Neural cell (in vitro differentiated cells): ENCODE measurements around the gene CRLF1. TPM values are rescaled to one million over a fixed set of nuclear protein-coding genes. Genes with fewer than 3 reads are reported as not detected.
A peak's percentile ranks its signal among the peaks of the same experiment; 100 is the strongest.

Experiments used
- H2AFZ ChIP-seq: fragments of 200-600, 300-800 bp; sonication (generic), shearing (Covaris generic); 2 replicates; pipeline ENCODE4 v1.6.0; 2014; ENCODE audit warnings: low read depth, mild to moderate bottlenecking, antibody characterized with exemption, low read length, moderate library complexity
- H3F3A ChIP-seq: fragments of 200-600 bp; shearing (Covaris generic); 2 replicates; pipeline ENCODE4 v1.6.1; 2016; ENCODE audit warnings: mild to moderate bottlenecking, moderate library complexity, mixed read lengths, antibody characterized with exemption, low read length; ENCODE audit not compliant: insufficient read depth, poor library complexity, severe bottlenecking
- H3K27ac ChIP-seq: fragments of 200-600, 300-800 bp; sonication (generic), shearing (Covaris generic); 2 replicates; pipeline ENCODE4 v1.5.1; 2014; ENCODE audit warnings: mild to moderate bottlenecking, low read length, moderate library complexity
- H3K27me3 ChIP-seq: fragments of 300-800, 200-600 bp; sonication (generic), shearing (Covaris generic); 2 replicates; pipeline ENCODE4 v1.6.0; 2014; ENCODE audit warnings: mild to moderate bottlenecking, low read depth, low read length, moderate library complexity; ENCODE audit not compliant: insufficient read depth
- H3K36me3 ChIP-seq: fragments of 300-800, 200-600 bp; sonication (generic), shearing (Covaris generic); 2 replicates; pipeline ENCODE4 v1.5.1; 2014; ENCODE audit warnings: mild to moderate bottlenecking, antibody characterized with exemption, low read length, moderate library complexity; ENCODE audit not compliant: insufficient read depth
- H3K4me2 ChIP-seq: fragments of 300-800, 200-600 bp; sonication (generic), shearing (Covaris generic); 2 replicates; pipeline ENCODE4 v1.6.0; 2014; ENCODE audit warnings: mild to moderate bottlenecking, low read length
- H3K4me3 ChIP-seq: fragments of 300-800, 200-600 bp; sonication (generic), shearing (Covaris generic); 2 replicates; pipeline ENCODE4 v1.5.1; 2014; ENCODE audit warnings: mild to moderate bottlenecking, low read length, moderate library complexity
- H3K79me2 ChIP-seq: fragments of 200-600 bp; shearing (Covaris generic); replicated peaks from 2 replicates; pipeline ENCODE4 v1.6.0; 2014; ENCODE audit warnings: mild to moderate bottlenecking, low read length, moderate library complexity; ENCODE audit not compliant: insufficient read depth
- H3K9ac ChIP-seq: fragments of 300-800, 200-600 bp; sonication (generic), shearing (Covaris generic); 2 replicates; pipeline ENCODE4 v1.6.1; 2016; ENCODE audit warnings: mild to moderate bottlenecking, low read length, mixed read lengths
- H3K9me2 ChIP-seq: fragments of 200-600 bp; shearing (Covaris generic); 2 replicates; pipeline ENCODE4 v1.6.1; 2016; ENCODE audit warnings: mild to moderate bottlenecking, low read length, mixed read lengths; ENCODE audit not compliant: insufficient read depth
- H3K9me3 ChIP-seq: fragments of 200-600, 300-800 bp; sonication (generic), shearing (Covaris generic); 2 replicates; pipeline ENCODE4 v1.6.1; 2016; ENCODE audit warnings: mild to moderate bottlenecking, mixed run types, low read length, moderate library complexity, mixed read lengths
- H4K20me1 ChIP-seq: fragments of 200-600 bp; shearing (Covaris generic); 2 replicates; pipeline ENCODE4 v1.6.1; 2016; ENCODE audit warnings: mild to moderate bottlenecking, mixed run types; ENCODE audit not compliant: insufficient read depth
- CTCF ChIP-seq: fragments of 450-650 bp; IDR thresholded peaks from 2 replicates; pipeline ENCODE4 v1.5.1; 2014; ENCODE audit warnings: antibody characterized with exemption, mild to moderate bottlenecking, moderate library complexity; ENCODE audit not compliant: poor library complexity, severe bottlenecking
- EP300 ChIP-seq: fragments of 450-650 bp; conservative IDR thresholded peaks from 2 replicates; pipeline ENCODE4 v1.6.1; 2014; ENCODE audit warnings: antibody characterized with exemption, mild to moderate bottlenecking, moderate library complexity; ENCODE audit not compliant: poor library complexity, severe bottlenecking
- EZH2 ChIP-seq: fragments of 200-600, 300-800 bp; shearing (Covaris generic), sonication (generic); IDR thresholded peaks from 2 replicates; pipeline ENCODE4 v1.6.1; 2014; ENCODE audit warnings: antibody characterized with exemption, low read length, borderline replicate concordance, mild to moderate bottlenecking; ENCODE audit not compliant: insufficient read depth, poor library complexity, severe bottlenecking
- MXI1 ChIP-seq: fragments of 450-650 bp; conservative IDR thresholded peaks from 2 replicates; pipeline ENCODE4 v1.6.1; 2014; ENCODE audit warnings: antibody characterized with exemption, mild to moderate bottlenecking; ENCODE audit not compliant: poor library complexity, severe bottlenecking
- POLR2AphosphoS5 ChIP-seq: IDR thresholded peaks from 2 replicates; pipeline ENCODE4 v1.6.1; 2012
- RAD21 ChIP-seq: fragments of 450-650 bp; conservative IDR thresholded peaks from 2 replicates; pipeline ENCODE4 v1.6.1; 2014; ENCODE audit warnings: antibody characterized with exemption, mild to moderate bottlenecking, moderate library complexity
- SMC3 ChIP-seq: fragments of 450-650 bp; conservative IDR thresholded peaks from 2 replicates; pipeline ENCODE4 v1.6.1; 2014; ENCODE audit warnings: antibody characterized with exemption, mild to moderate bottlenecking, moderate library complexity; ENCODE audit not compliant: poor library complexity
- TAF1 ChIP-seq: IDR thresholded peaks from 2 replicates; pipeline ENCODE4 v1.6.1; 2012; ENCODE audit warnings: low read depth
- polyA plus RNA-seq: library from polyadenylated mRNA; depleted of rRNA; stranded (reverse); fragments of >200 nt; gene quantifications from 2 replicates; pipeline ENCODE4 v1.2.3, GENCODE V29; 2014
- TF ChIP-seq, protein P1 (sequence below): IDR thresholded peaks from 2 replicates; pipeline ENCODE4 v1.6.1; 2012; ENCODE audit warnings: borderline replicate concordance

CRLF1 gene
- polyA plus RNA-seq, 1 donor from 2014 or later = 14.2 TPM

DNA sequence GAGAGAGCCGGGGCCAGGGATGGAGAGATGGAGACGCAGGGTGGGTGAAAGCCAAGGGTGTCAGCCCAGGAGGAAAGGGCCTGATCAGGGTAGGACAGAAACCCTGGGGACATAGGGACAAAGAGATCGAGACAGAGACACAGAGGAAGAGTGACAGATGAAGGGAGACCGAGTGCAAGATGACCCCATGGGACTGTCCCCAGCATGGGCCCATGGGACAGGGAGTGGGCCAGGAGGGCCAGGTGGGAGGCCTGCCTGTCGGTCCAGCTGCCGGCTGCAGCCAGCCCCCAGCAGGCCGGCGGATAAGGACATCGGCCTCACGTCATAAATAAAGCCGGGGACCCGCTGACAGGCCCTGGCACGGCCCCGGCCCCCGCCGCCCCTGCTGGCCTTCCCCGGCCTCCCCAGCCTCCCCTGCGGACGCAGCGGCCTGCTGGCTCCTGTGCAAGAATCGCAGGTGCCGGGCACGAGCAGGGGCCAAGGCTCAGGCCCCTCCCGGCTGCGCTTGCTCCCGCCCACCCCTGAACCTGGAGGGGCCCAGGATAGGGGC is 11.7 kb downstream of the CRLF1 start:
- H3K9me3 ChIP-seq = no peaks in the 10 kb centered on the region
- no peaks in the 10 kb centered on the region for H3K27me3 ChIP-seq
- no peaks in the 10 kb centered on the region for H3K9me2 ChIP-seq
- no peaks in the 10 kb centered on the region for H4K20me1 ChIP-seq
- H3K4me2 ChIP-seq = peak overlapping the region; percentile 73
- no peak for TF ChIP-seq CTCF
- no peak for TF ChIP-seq EP300
- no peak for TF ChIP-seq TAF1
- TF ChIP-seq, protein P1, sequence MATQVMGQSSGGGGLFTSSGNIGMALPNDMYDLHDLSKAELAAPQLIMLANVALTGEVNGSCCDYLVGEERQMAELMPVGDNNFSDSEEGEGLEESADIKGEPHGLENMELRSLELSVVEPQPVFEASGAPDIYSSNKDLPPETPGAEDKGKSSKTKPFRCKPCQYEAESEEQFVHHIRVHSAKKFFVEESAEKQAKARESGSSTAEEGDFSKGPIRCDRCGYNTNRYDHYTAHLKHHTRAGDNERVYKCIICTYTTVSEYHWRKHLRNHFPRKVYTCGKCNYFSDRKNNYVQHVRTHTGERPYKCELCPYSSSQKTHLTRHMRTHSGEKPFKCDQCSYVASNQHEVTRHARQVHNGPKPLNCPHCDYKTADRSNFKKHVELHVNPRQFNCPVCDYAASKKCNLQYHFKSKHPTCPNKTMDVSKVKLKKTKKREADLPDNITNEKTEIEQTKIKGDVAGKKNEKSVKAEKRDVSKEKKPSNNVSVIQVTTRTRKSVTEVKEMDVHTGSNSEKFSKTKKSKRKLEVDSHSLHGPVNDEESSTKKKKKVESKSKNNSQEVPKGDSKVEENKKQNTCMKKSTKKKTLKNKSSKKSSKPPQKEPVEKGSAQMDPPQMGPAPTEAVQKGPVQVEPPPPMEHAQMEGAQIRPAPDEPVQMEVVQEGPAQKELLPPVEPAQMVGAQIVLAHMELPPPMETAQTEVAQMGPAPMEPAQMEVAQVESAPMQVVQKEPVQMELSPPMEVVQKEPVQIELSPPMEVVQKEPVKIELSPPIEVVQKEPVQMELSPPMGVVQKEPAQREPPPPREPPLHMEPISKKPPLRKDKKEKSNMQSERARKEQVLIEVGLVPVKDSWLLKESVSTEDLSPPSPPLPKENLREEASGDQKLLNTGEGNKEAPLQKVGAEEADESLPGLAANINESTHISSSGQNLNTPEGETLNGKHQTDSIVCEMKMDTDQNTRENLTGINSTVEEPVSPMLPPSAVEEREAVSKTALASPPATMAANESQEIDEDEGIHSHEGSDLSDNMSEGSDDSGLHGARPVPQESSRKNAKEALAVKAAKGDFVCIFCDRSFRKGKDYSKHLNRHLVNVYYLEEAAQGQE = no peak
- no peak for TF ChIP-seq SMC3
- no peak for TF ChIP-seq RAD21
- no peak for TF ChIP-seq EZH2
- no peaks in the 10 kb centered on the region for H3K36me3 ChIP-seq
- H3K9ac ChIP-seq = peak overlapping the region; percentile 60
- peak overlapping the region; percentile 65 for H3K4me3 ChIP-seq
- no peaks in the 10 kb centered on the region for H3F3A ChIP-seq
- H3K27ac ChIP-seq = no peak overlapping the region
- peak overlapping the region; percentile 51 for H2AFZ ChIP-seq
- no peaks in the 10 kb centered on the region for H3K79me2 ChIP-seq

DNA sequence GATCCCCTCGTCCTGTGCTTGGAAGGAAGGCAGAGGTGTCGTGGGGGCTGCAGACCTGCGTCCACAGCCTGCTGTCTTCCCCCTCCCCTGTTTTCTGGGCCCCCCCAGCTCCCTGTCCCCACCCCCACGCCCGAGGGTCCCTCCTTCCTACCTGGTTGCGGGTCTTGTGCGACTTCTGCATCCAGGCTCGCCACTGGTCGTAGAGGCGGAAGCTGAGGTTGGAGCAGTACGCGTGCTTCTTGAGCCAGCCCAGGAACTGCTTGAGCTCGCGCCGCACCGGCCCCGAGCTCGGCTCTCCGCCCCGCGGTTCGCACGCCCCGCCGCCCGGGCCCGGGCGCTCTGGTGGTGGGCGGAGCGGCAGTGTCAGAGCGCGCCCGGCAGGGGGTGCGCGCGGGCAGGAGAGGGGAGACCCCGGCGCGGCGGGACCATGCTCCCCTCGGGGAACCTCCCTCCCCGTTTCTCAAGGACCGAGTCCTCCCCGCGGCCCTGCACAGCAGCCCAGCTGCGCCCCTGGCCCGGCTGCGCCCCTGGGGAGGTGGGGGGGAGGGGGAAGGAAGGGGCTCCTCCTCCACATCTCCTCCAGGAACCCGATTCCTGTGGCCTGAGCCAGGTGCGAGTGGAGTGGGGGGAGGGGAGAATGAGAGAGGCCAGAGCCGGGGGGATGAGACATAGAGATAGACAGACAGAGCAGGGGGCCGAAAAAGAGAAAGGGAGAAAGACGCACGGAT is 12.3 kb downstream of the CRLF1 start:
- Histone ChIP-seq H2AFZ (peak overlapping the region; percentile 51), H3K4me2 (peak overlapping the region; percentile 73), H3K27ac (no peak overlapping the region), H3F3A (no peaks in the 10 kb centered on the region), H3K27me3 (no peaks in the 10 kb centered on the region), H3K36me3 (no peaks in the 10 kb centered on the region), H3K4me3 (peak overlapping the region; percentile 65), H3K9me3 (no peaks in the 10 kb centered on the region), H3K9me2 (no peaks in the 10 kb centered on the region), H3K79me2 (no peaks in the 10 kb centered on the region), H4K20me1 (no peaks in the 10 kb centered on the region), H3K9ac (peak overlapping the region; percentile 60)
- TF ChIP-seq RAD21 = peak; percentile 87
- TF ChIP-seq TAF1 = no peak
- TF ChIP-seq CTCF = peak; percentile 93
- TF ChIP-seq EZH2 = no peak
- TF ChIP-seq MXI1 = peak; percentile 74
- TF ChIP-seq, protein P1 = no peak
- peak; percentile 89 for TF ChIP-seq SMC3
- TF ChIP-seq EP300 = peak; percentile 19
- TF ChIP-seq POLR2AphosphoS5 = peak; percentile 17
